ENCODE results near the gene PCF11. TPM values are rescaled to one million over a fixed set of nuclear protein-coding genes. Genes with fewer than 3 reads are reported as not detected.

Gene PCF11
- total RNA-seq, 2 experiments from 2014 or later = 80.1 to 98.8 TPM

GRCh38 chr11:83158965-83159901 is 2.3 kb downstream of the PCF11 start:
- H3K4me1 ChIP-seq (ENCODE audit: insufficient read depth, low read length, poor library complexity, severe bottlenecking) = peaks cover 49% of the 10 kb centered on the region
- TSS peak; percentile 56 for BruUV-seq (replicated peaks)
- TF ChIP-seq CTCF (conservative IDR thresholded peaks at IDR 0.05; ENCODE audit: low read length) (no peak), EZH2phosphoT487 (IDR thresholded peaks at IDR 0.05; ENCODE audit: borderline replicate concordance, low read depth, low read length) (no peak)
- H3K27ac ChIP-seq (ENCODE audit: low read depth, low read length, poor library complexity, severe bottlenecking) = no peak overlapping the region
- POLR2A ChIA-PET = interaction anchor here (0.6 to 5.1 kb wide), 19 partner anchors 11 to 1977 kb away, joined by 3 to 36 read pairs (median 4); partner anchors contain the start of gene DDIAS
- no peaks in the 10 kb centered on the region for H3K9me2 ChIP-seq (ENCODE audit: insufficient read depth, low read length)
- CTCF ChIA-PET (ENCODE audit: unreplicated experiment) = no interaction called here
- peak overlapping the region; percentile 95 for H3K4me3 ChIP-seq (ENCODE audit: low read depth, low read length, poor library complexity, severe bottlenecking)
- no peak overlapping the region for H2AFZ ChIP-seq (ENCODE audit: low read length)
- H3K9me3 ChIP-seq (ENCODE audit: low read length) = peaks cover 4% of the 10 kb centered on the region; the same call in 1 of the 2 replicates
- intact Hi-C loops (cut with micrococcal nuclease; ENCODE audit: unreplicated experiment) = no loop called here
- H4K20me1 ChIP-seq (ENCODE audit: insufficient read depth, low read length) = peaks cover 50% of the 10 kb centered on the region
- peaks cover 70% of the 10 kb centered on the region for H3K36me3 ChIP-seq (ENCODE audit: insufficient read depth, low read length)
- peaks cover 78% of the 10 kb centered on the region for H3K79me2 ChIP-seq (ENCODE audit: insufficient read depth, low read depth, low read length)
- peak overlapping the region; percentile 90 for H3K4me2 ChIP-seq (ENCODE audit: low read length)
- DNase-seq (ENCODE audit: low spot score) = no peak

- Histone ChIP-seq H3K9me2 (ENCODE audit: insufficient read depth, low read length) (no peaks in the 10 kb centered on the region), H3K36me3 (ENCODE audit: insufficient read depth, low read length) (peaks cover 79% of the 10 kb centered on the region), H4K20me1 (ENCODE audit: insufficient read depth, low read length) (peaks cover 50% of the 10 kb centered on the region), H2AFZ (ENCODE audit: low read length) (no peak overlapping the region), H3K27ac (ENCODE audit: low read depth, low read length, poor library complexity, severe bottlenecking) (peak overlapping the region; percentile 11), H3K4me3 (ENCODE audit: low read depth, low read length, poor library complexity, severe bottlenecking) (peak overlapping the region; percentile 95), H3K9me3 (ENCODE audit: low read length) (peaks cover 4% of the 10 kb centered on the region; the same call in 1 of the 2 replicates), H3K4me2 (ENCODE audit: low read length) (peak overlapping the region; percentile 90), H3K79me2 (ENCODE audit: insufficient read depth, low read depth, low read length) (peaks cover 85% of the 10 kb centered on the region), H3K4me1 (ENCODE audit: insufficient read depth, low read length, poor library complexity, severe bottlenecking) (peaks cover 39% of the 10 kb centered on the region)
- POLR2A ChIA-PET = interaction anchor here (0.6 to 5.1 kb wide), 19 partner anchors 10 to 1977 kb away, joined by 3 to 36 read pairs (median 4); partner anchors contain the start of gene DDIAS
- intact Hi-C loops (cut with micrococcal nuclease; ENCODE audit: unreplicated experiment) = loop anchor here (1.0 kb wide), 1 partner anchor 33 kb away; the partner anchor contains the start of gene ANKRD42
- peak; percentile 36 for DNase-seq (ENCODE audit: low spot score)
- CTCF ChIA-PET (ENCODE audit: unreplicated experiment) = no interaction called here
- TF ChIP-seq EZH2phosphoT487 (IDR thresholded peaks at IDR 0.05; ENCODE audit: borderline replicate concordance, low read depth, low read length) (no peak), CTCF (conservative IDR thresholded peaks at IDR 0.05; ENCODE audit: low read length) (no peak)
- BruUV-seq (replicated peaks) = no TSS peak
Observed at GRCh38 chr11:83159902-83160865, 3.3 kb downstream of the PCF11 start.
